ENCODE results near the gene TRPV6.

Gene TRPV6

GRCh38 chr7:142838461-142839213 is 46.9 kb downstream of the TRPV6 start:
- no peak for DNase-seq

DNA sequence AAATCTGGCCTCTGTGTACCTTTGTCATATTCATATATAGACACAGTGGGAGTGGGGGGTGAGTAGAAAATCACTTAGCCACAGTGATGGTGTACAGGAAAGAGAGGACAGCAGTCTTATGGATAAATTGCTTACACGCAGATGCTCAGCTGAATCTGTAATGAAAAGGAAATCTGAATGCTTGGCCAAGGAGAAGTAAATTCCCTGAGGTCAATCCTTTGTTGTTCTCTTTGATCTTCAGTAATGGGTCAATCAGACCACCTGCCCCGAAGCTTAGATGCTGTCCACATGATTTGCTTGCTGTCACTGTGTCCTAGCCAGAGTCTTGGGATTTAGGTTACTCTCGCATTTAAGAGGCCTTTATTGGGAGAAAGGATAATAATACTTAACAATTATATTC is 49.1 kb downstream of the TRPV6 start:
- DNase-seq, result no peak

DNA sequence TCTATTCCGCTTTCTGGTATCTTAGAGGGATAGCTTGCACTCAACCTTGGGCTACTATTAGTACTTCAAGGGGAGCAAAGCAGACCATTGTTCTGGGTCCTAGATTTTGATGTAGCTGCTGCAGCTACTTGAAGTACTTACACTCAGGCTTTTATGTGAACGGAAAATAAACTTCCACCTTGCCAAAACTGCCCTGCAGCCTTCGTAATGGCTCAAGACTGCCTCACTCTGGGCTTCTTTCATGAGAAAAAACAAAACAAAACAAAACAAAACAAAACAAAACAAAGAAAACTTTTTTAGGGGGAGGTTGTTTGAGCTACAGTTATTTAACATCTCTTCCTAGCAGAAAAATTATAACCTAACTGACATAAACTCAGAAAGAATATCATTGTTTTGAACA is 50.1 kb downstream of the TRPV6 start:
- no peak for DNase-seq

DNA sequence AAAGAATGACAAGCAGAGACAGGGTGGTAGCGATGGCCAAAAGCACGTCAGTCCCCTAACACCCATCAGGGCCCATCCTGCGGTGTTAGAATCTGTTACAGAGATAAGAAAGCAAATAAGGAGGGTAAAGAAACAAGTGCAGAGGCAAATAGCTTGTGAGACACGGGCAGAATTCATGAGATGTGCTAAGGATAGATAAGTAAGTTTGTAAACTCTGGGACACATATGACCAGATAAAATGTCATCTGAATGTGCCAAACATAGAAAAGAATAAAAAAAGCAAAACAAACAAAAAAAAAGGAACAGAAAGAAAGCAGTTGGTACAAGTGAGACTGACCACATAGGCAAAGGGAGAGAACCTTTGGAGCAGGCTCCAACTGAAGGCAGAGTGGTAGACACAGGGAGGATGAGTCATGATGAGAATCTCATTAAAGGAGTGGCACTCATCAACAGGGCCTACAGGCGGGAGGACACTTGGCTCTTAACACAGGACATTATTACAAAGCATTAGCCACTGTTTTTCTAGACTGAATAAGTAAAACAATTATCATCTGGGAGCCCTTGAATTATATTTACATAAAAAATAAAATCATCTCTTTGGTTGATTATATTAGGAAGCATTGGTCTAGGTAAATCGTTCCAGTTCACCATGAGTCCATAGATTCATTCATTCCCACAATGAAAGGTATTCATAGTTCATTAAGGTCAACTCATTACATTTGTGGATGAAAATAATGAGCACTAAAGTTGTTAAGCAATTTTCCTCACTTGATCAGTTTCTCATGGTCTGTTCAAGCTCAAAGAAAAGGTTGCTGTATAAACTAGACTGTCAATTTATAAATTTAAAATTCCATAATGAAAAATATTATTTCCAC is 52.1 kb downstream of the TRPV6 start:
- no peak for DNase-seq

DNA sequence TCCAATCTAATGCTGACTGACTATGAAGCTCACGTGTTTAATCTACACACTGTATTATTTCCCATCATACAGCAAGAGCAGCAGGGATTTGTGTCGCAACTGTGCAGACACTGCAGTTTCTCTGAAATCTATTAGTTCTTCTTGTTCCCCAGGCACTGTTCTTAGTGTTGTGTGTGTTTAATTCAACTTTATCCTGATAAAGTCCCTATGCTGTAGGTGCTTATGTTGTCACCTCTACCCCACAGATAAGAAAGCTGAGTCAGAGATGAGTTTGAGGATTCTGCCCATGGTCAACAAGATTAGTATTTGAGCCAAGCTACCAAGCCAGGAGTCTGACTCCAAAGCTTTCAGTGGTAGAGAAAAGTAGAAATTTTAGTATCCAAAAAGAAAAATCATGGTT is 53.1 kb downstream of the TRPV6 start:
- DNase-seq, result no peak

DNA sequence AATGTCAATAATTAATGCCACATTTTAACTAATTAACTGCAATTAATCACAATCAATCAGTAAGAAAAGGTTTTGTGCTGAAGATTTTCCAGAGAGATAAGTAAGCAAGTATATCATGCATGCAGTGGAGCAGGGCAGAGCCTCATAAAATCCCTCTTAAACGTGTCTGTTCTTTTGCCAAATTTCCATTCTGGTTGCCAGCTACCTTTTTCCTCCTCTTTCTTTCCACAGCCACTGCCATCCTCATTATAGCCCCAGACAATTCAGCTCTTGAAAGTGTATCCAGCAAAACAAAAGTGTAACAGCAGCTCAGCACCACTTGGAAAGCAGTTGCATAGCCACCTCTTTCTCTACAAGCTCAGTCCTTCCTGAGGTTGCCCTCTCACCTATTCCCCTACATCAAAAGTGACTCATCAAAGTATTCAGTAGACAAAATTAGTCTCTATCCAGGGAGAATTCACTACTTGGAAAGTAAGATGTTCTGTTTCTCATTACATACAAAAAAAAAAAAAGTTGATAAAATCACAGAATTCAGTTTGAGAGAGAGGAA is 57.5 kb downstream of the TRPV6 start:
- no peak for DNase-seq

- no peak for DNase-seq
These were observed 62.8 kb downstream of the TRPV6 start for GRCh38 chr7:142822714-142823113.

All from amniotic stem cell (primary cell).